Measurements from ENCODE around the gene HECW1. TPM values are rescaled to one million over a fixed set of nuclear protein-coding genes. Genes with fewer than 3 reads are reported as not detected.

HECW1 gene
- total RNA-seq, 3 donors from 2014 or later: not detected

- ATAC-seq (no peak), DNase-seq (no peak)
- Mint-ChIP-seq H3K36me3 (ENCODE audit: insufficient read depth) (no peaks in the 10 kb centered on the region), H3K4me1 (ENCODE audit: low read depth) (no peaks in the 10 kb centered on the region), H3K9me3 (no peaks in the 10 kb centered on the region), H3K4me3 (no peak overlapping the region), H3K27me3 (ENCODE audit: low read depth) (peaks cover 7% of the 10 kb centered on the region)
These were observed 376.8 kb downstream of the HECW1 start for GRCh38 chr7:43489257-43489656.

- ATAC-seq: no peak
- no peaks in the 10 kb centered on the region for H3K36me3 Mint-ChIP-seq (ENCODE audit: insufficient read depth)
These were observed 377.6 kb downstream of the HECW1 start for GRCh38 chr7:43490016-43490415.

GRCh38 chr7:43491123-43491522 lies 378.7 kb downstream of the HECW1 start:
- H3K27me3 Mint-ChIP-seq (ENCODE audit: low read depth): peaks cover 10% of the 10 kb centered on the region
- DNase-seq: no peak
- H3K4me3 Mint-ChIP-seq: no peak overlapping the region
- no peaks in the 10 kb centered on the region for H3K36me3 Mint-ChIP-seq (ENCODE audit: insufficient read depth)
- ATAC-seq: no peak
- no peaks in the 10 kb centered on the region for H3K4me1 Mint-ChIP-seq (ENCODE audit: low read depth)
- H3K9me3 Mint-ChIP-seq: no peaks in the 10 kb centered on the region

More at GRCh38 chr7:43490016-43490415, 377.6 kb downstream of the HECW1 start:
- no peak for DNase-seq
- Mint-ChIP-seq H3K4me1 (ENCODE audit: low read depth) (no peaks in the 10 kb centered on the region), H3K4me3 (no peak overlapping the region), H3K9me3 (no peaks in the 10 kb centered on the region), H3K27me3 (ENCODE audit: low read depth) (peaks cover 8% of the 10 kb centered on the region)

GRCh38 chr7:43491984-43492383 lies 379.5 kb downstream of the HECW1 start:
- Mint-ChIP-seq H3K36me3 (ENCODE audit: insufficient read depth) (no peaks in the 10 kb centered on the region), H3K4me1 (ENCODE audit: low read depth) (no peaks in the 10 kb centered on the region)

GRCh38 chr7:43492896-43493295 lies 380.4 kb downstream of the HECW1 start:
- Mint-ChIP-seq H3K36me3 (ENCODE audit: insufficient read depth) (no peaks in the 10 kb centered on the region), H3K9me3 (no peaks in the 10 kb centered on the region), H3K4me3 (no peak overlapping the region), H3K4me1 (ENCODE audit: low read depth) (no peaks in the 10 kb centered on the region), H3K27me3 (ENCODE audit: low read depth) (peaks cover 13% of the 10 kb centered on the region)
- ATAC-seq (no peak), DNase-seq (no peak)

More at GRCh38 chr7:43491984-43492383, 379.5 kb downstream of the HECW1 start:
- Mint-ChIP-seq H3K9me3 (no peaks in the 10 kb centered on the region), H3K4me3 (no peak overlapping the region), H3K27me3 (ENCODE audit: low read depth) (peaks cover 10% of the 10 kb centered on the region)
- ATAC-seq (no peak), DNase-seq (no peak)

GRCh38 chr7:43495572-43495971 lies 383.1 kb downstream of the HECW1 start:
- H3K9me3 Mint-ChIP-seq: no peaks in the 10 kb centered on the region
- H3K4me3 Mint-ChIP-seq: no peak overlapping the region
- H3K4me1 Mint-ChIP-seq (ENCODE audit: low read depth): no peaks in the 10 kb centered on the region
- ATAC-seq: no peak
- no peaks in the 10 kb centered on the region for H3K36me3 Mint-ChIP-seq (ENCODE audit: insufficient read depth)
- peaks cover 17% of the 10 kb centered on the region for H3K27me3 Mint-ChIP-seq (ENCODE audit: low read depth)
- DNase-seq: no peak

- Mint-ChIP-seq H3K27me3 (ENCODE audit: low read depth) (peaks cover 17% of the 10 kb centered on the region), H3K4me1 (ENCODE audit: low read depth) (no peaks in the 10 kb centered on the region)
These were observed 384.1 kb downstream of the HECW1 start for GRCh38 chr7:43496596-43496995.

GRCh38 chr7:43501870-43502269 lies 389.4 kb downstream of the HECW1 start:
- DNase-seq (no peak), ATAC-seq (no peak)
- H3K36me3 Mint-ChIP-seq (ENCODE audit: insufficient read depth): no peaks in the 10 kb centered on the region
- peaks cover 9% of the 10 kb centered on the region for H3K27me3 Mint-ChIP-seq (ENCODE audit: low read depth)
- no peaks in the 10 kb centered on the region for H3K4me1 Mint-ChIP-seq (ENCODE audit: low read depth)
- H3K4me3 Mint-ChIP-seq: no peak overlapping the region
- no peaks in the 10 kb centered on the region for H3K9me3 Mint-ChIP-seq

More at GRCh38 chr7:43496596-43496995, 384.1 kb downstream of the HECW1 start:
- DNase-seq (no peak), ATAC-seq (no peak)
- Mint-ChIP-seq H3K4me3 (no peak overlapping the region), H3K9me3 (no peaks in the 10 kb centered on the region), H3K36me3 (ENCODE audit: insufficient read depth) (no peaks in the 10 kb centered on the region)

- Mint-ChIP-seq H3K36me3 (ENCODE audit: insufficient read depth) (no peaks in the 10 kb centered on the region), H3K27me3 (ENCODE audit: low read depth) (peaks cover 9% of the 10 kb centered on the region), H3K4me1 (ENCODE audit: low read depth) (no peaks in the 10 kb centered on the region), H3K4me3 (no peak overlapping the region), H3K9me3 (no peaks in the 10 kb centered on the region)
- no peak for DNase-seq
- ATAC-seq: no peak
These were observed 390.5 kb downstream of the HECW1 start for GRCh38 chr7:43502941-43503340.

GRCh38 chr7:43505412-43505811 lies 393.0 kb downstream of the HECW1 start:
- ATAC-seq (no peak), DNase-seq (no peak)
- H3K4me1 Mint-ChIP-seq (ENCODE audit: low read depth): no peaks in the 10 kb centered on the region
- H3K27me3 Mint-ChIP-seq (ENCODE audit: low read depth): peaks cover 4% of the 10 kb centered on the region
- no peak overlapping the region for H3K4me3 Mint-ChIP-seq
- no peaks in the 10 kb centered on the region for H3K9me3 Mint-ChIP-seq
- H3K36me3 Mint-ChIP-seq (ENCODE audit: insufficient read depth): no peaks in the 10 kb centered on the region

- no peak overlapping the region for H3K4me3 Mint-ChIP-seq
- no peak for DNase-seq
- no peaks in the 10 kb centered on the region for H3K4me1 Mint-ChIP-seq (ENCODE audit: low read depth)
- H3K36me3 Mint-ChIP-seq (ENCODE audit: insufficient read depth): no peaks in the 10 kb centered on the region
- no peaks in the 10 kb centered on the region for H3K9me3 Mint-ChIP-seq
- H3K27me3 Mint-ChIP-seq (ENCODE audit: low read depth): peaks cover 4% of the 10 kb centered on the region
- ATAC-seq: no peak
These were observed 394.0 kb downstream of the HECW1 start for GRCh38 chr7:43506460-43506859.

GRCh38 chr7:43508461-43508860 lies 396.0 kb downstream of the HECW1 start:
- ATAC-seq (no peak), DNase-seq (no peak)
- peaks cover 2% of the 10 kb centered on the region for H3K4me1 Mint-ChIP-seq (ENCODE audit: low read depth)
- no peaks in the 10 kb centered on the region for H3K9me3 Mint-ChIP-seq
- H3K4me3 Mint-ChIP-seq: no peak overlapping the region
- H3K27me3 Mint-ChIP-seq (ENCODE audit: low read depth): peaks cover 12% of the 10 kb centered on the region
- H3K36me3 Mint-ChIP-seq (ENCODE audit: insufficient read depth): no peaks in the 10 kb centered on the region

GRCh38 chr7:43509906-43510305 lies 397.5 kb downstream of the HECW1 start:
- Mint-ChIP-seq H3K4me1 (ENCODE audit: low read depth) (peaks cover 2% of the 10 kb centered on the region), H3K27me3 (ENCODE audit: low read depth) (peaks cover 21% of the 10 kb centered on the region), H3K36me3 (ENCODE audit: insufficient read depth) (no peaks in the 10 kb centered on the region), H3K4me3 (no peak overlapping the region), H3K9me3 (no peaks in the 10 kb centered on the region)
- DNase-seq (no peak), ATAC-seq (no peak)

- peaks cover 23% of the 10 kb centered on the region for H3K27me3 Mint-ChIP-seq (ENCODE audit: low read depth)
- H3K9me3 Mint-ChIP-seq: no peaks in the 10 kb centered on the region
- ATAC-seq (no peak), DNase-seq (no peak)
- H3K4me3 Mint-ChIP-seq: no peak overlapping the region
- no peaks in the 10 kb centered on the region for H3K36me3 Mint-ChIP-seq (ENCODE audit: insufficient read depth)
- H3K4me1 Mint-ChIP-seq (ENCODE audit: low read depth): peaks cover 2% of the 10 kb centered on the region
These were observed 398.6 kb downstream of the HECW1 start for GRCh38 chr7:43511029-43511428.

GRCh38 chr7:43511769-43512515 lies 399.5 kb downstream of the HECW1 start:
- Mint-ChIP-seq H3K27me3 (ENCODE audit: low read depth) (peaks cover 24% of the 10 kb centered on the region), H3K4me1 (ENCODE audit: low read depth) (peaks cover 2% of the 10 kb centered on the region), H3K4me3 (no peak overlapping the region), H3K9me3 (no peaks in the 10 kb centered on the region), H3K36me3 (ENCODE audit: insufficient read depth) (no peaks in the 10 kb centered on the region)
- no peak for ATAC-seq
- DNase-seq: no peak
